8988T (cell line): ENCODE measurements around the gene ETS1.

Experiments
- DNase-seq: peaks from one replicate; pipeline ENCODE4 v3.0.0; 2011

ETS1 gene

GRCh38 chr11:128532572-128533091 lies 54.7 kb downstream of the ETS1 start:
- DNase-seq: no peak

GRCh38 chr11:128532016-128532571 lies 55.3 kb downstream of the ETS1 start:
- no peak for DNase-seq

DNA sequence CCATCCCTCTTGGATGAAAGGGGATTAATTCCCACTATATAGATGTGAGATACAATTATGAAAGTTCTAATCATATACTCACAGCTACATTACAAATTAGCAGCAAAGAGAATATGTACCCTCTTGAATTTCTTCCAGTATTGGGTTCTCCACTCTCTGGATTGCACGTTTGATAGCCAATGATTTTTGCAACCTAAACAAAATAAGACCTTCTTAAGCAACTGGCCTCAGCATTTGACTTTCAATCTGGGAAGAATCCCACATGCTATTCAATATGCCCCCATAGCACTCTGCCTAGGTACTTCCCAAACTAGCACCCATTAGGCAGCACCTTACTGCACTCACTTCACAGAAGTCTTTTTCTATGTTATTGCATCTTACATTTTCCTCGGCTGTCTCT lies 55.8 kb downstream of the ETS1 start:
- no peak for DNase-seq

DNA sequence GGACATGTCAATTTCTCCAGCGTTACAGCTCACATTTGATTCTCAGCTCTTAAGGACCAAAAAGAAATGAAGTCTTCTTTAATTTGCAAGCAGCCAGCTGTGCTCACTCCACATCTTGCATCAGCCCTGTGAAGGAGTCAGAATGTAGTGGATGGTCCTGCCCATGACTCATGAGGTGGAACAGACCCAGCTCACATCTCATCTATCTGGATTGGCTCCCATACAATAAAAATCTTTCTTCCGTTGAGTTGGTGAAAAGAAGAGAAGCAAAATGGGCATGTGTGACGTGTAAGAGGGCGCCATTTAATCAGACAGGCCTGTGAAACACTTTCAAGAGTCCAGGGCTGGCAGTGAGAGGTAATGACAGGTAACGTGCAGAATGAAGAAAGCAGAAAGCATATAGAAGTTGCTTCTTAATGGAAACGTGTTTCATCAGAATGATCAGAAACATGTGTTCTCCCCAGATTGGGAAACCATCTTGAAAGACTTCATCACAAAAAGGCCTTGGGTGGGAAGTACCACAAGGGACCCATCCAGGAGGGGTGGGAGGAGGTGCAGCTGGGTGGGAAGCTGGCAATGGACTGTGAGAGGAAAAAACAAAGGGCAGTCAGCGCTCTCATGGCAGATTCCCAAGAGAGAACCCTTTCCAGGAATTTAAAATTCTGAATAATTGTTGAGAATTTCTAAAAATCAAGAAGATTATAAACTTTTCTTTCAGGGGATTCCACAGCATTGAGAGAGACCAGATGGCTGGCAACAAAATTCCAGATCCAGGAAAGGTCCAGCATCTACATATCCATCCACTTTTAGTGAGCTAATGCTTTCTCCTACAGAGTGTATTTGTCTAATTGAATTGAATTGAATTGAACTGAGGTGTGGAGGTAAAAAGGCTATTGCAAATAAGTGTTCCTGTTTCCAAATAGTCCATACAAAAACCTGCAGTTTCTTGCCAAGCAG lies 57.0 kb downstream of the ETS1 start:
- no peak for DNase-seq

GRCh38 chr11:128528294-128528693 lies 59.1 kb downstream of the ETS1 start:
- no peak for DNase-seq

GRCh38 chr11:128527046-128527445 lies 60.3 kb downstream of the ETS1 start:
- DNase-seq: no peak

DNA sequence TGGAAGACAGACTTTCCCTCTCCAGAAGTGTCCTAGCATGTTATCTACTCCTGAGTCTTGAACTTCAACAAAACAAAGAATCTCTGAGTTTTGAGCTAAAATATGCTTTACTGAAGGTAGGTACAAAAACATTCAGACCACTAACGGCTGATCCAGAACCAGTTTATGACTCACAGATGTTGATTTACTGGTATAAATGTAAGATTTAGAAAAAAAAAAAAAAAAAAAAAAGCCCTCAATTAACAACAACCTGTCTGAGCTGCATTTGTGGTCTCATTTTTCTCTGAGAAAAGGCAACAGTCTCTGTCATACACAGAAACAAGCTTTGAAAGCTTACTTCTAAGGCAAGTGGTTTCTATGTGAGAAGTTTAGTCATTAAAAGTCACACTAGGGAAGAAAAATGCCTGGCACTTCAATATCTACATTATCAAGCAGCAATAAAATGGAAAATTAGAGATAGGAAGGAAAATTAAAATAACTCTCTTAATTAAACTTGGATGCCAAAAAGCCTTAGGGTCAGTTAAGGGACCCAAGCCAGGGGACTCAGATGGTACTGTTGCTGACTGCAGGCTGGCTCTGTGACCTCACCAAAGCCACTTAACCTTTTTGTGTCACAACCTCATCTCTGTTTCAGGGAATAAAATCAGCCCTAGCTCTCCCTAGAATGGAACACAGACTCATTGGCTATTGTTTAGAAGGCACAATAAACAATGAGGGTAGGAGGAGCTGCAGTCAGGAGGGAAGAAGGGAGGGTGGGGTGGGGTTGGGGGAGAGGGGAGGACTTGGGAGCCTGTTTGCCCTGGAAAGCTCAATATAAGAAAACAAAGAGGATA lies 61.7 kb downstream of the ETS1 start:
- DNase-seq: no peak

GRCh38 chr11:128524172-128524571 lies 63.2 kb downstream of the ETS1 start:
- DNase-seq: no peak

GRCh38 chr11:128523641-128524040 lies 63.7 kb downstream of the ETS1 start:
- no peak for DNase-seq

GRCh38 chr11:128522943-128523518 lies 64.3 kb downstream of the ETS1 start:
- DNase-seq: no peak

DNA sequence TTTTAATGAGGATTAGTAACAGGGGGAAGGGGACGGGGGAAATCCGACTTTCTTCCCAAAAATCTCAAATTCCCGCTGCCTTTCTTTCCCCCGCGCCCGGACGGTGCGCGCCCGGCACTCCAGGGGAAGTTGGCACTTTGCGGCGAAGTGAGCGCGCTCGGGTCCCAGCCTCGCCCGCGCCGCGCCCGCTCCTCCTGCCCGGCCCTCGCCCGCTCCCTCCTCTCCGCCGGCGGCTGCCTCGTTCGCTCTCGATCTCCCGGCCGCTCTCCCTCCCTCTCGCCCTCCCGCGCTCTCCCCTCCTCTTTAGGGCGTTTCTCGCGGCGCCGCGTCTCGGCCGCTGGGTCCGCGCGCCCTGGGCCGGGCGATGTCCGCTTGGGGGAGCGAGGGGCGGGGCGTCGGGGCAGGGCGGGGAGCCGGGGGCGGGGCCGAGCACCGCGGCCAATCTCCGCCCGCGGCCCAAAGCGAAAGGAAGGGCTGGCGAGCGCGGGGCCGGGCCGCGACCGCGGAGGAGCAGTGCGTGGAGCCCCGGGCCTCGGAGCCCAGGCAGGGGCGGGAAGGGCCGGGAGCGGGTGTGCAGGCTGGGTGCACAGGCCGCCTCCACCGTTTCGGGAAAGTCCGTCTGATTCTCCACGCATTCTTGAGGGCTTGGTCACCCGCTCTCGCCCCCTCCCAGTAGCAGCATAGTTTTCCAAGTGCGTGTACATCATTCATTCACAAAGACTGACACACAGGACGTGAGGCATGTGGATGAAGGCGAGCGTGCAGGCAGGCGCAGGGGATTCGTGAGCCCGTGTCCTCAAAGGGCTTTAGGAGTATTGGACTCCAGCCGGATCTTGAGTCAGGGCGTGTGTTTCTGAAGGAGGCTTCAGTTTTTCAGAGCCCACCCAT lies 65.1 kb downstream of the ETS1 start:
- peak; percentile 82 for DNase-seq

GRCh38 chr11:128521682-128522054 lies 65.7 kb downstream of the ETS1 start:
- DNase-seq: no peak

- no peak for DNase-seq
Observed at GRCh38 chr11:128520888-128521681, 66.3 kb downstream of the ETS1 start.

- DNase-seq: no peak
Observed at GRCh38 chr11:128520206-128520887, 67.0 kb downstream of the ETS1 start.

DNA sequence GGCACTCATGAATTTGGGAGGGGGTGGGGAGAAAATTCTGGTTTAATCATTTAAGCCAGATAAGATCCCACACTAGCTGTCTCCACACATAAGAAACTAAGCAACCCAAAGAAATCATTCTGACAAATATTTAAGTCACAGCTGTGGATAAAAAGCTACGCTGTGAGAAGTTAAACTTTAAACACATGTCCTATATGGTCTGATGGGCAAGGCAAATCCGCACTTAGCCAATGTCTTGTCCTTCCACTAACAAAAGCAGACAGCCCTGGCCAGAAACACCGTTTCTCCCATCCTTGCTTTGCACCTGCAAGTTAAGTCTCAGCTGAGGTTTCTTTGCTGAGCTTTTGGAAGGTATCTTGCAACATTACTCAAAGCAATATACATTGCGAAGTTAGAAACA lies 68.0 kb downstream of the ETS1 start:
- no peak for DNase-seq

GRCh38 chr11:128518493-128519207 lies 68.7 kb downstream of the ETS1 start:
- DNase-seq: no peak

- no peak for DNase-seq
Observed at GRCh38 chr11:128517451-128518230, 69.7 kb downstream of the ETS1 start.

DNA sequence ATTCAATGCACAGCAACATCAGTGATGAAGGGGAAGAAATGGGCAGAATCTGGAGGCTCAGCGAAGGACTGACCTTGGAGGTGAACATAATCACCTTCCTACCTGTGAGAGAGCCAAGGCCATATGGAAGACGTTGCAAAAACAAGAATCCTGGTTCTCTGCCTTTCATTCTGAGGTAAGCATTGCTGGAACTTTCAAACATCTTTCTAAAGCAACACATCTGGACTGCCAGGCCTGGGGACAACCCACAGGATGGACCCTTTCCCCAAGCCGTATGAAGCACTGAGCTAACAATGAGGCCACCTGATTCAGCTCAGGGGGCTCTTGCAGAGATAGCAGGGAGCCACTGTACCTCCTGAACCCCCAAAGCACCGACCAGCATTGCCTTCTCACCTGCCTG lies 70.5 kb downstream of the ETS1 start:
- no peak for DNase-seq
